Peyer's patch (tissue), 4 donors: ENCODE results near the gene UBAC2.

Experiments
- POLR2A ChIP-seq, 2 donors: fragments of 450-650 bp; IDR thresholded peaks; one replicate each; pipeline ENCODE4 v1.5.1; 2017; ENCODE audit warnings: antibody characterized with exemption in 2 of 2, mild to moderate bottlenecking in 2 of 2, moderate library complexity in 2 of 2
- TF ChIP-seq, protein P1 (sequence below), 6 experiments: fragments of 450-650 bp in 4 of 6; fragments of 200-600 bp in 2 of 6; sonication (generic) in 1 of 6; IDR thresholded peaks; one replicate each; pipeline ENCODE4 v1.5.1; 2017 to 2019; ENCODE audit warnings: antibody characterized with exemption in 6 of 6, mild to moderate bottlenecking in 3 of 6, moderate library complexity in 1 of 6

DNA sequence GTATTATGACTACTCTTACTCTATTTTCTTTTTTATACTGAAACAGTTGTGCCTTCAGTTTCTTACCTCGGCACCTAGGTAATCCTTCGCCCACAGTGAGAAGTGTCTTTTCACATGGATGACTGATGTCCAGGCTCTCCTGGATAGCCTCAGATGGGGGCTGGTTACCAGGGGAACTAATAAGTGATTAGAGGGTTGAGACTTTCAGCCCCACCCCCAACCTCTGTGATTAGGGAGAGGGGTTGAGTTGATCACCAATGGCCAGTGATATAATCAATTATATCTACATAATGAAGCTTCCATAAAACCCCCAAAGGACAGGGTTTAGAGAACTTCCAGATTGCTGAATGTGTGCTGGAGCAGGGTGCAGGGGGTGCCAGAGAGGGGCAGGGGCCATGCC lies 149.5 kb downstream of the UBAC2 start:
- TF ChIP-seq, protein P1, sequence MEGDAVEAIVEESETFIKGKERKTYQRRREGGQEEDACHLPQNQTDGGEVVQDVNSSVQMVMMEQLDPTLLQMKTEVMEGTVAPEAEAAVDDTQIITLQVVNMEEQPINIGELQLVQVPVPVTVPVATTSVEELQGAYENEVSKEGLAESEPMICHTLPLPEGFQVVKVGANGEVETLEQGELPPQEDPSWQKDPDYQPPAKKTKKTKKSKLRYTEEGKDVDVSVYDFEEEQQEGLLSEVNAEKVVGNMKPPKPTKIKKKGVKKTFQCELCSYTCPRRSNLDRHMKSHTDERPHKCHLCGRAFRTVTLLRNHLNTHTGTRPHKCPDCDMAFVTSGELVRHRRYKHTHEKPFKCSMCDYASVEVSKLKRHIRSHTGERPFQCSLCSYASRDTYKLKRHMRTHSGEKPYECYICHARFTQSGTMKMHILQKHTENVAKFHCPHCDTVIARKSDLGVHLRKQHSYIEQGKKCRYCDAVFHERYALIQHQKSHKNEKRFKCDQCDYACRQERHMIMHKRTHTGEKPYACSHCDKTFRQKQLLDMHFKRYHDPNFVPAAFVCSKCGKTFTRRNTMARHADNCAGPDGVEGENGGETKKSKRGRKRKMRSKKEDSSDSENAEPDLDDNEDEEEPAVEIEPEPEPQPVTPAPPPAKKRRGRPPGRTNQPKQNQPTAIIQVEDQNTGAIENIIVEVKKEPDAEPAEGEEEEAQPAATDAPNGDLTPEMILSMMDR (IDR thresholded peaks at IDR 0.05): no peak
- no peak for TF ChIP-seq POLR2A (IDR thresholded peaks at IDR 0.05)
